Activated B cell treated with CpG ODN at 0.5 μM for 24 hours (primary cell): Measurements from ENCODE around the gene GLB1L. TPM values are rescaled to one million over a fixed set of nuclear protein-coding genes. Genes with fewer than 3 reads are reported as not detected.
A peak's percentile ranks its signal among the peaks of the same experiment; 100 is the strongest.

Experiments used
- ATAC-seq: fragments of 200-7000 bp; cut with Tn5 transposase; one replicate; pipeline ENCODE4 v1.10.0; 2021; ENCODE audit warnings: low read depth, mild to moderate bottlenecking, moderate library complexity
- CTCF ChIA-PET: fragments of 350-600 bp; sonication (Branson Sonifier 250); formaldehyde crosslinking; loops from one replicate; lab custom pipeline; 2021; ENCODE audit warnings: antibody characterized with exemption; lab: Charles Lee
- POLR2A ChIA-PET: fragments of 350-600 bp; sonication (Branson Sonifier 250); formaldehyde crosslinking; loops from one replicate; lab custom pipeline; 2021; ENCODE audit warnings: antibody characterized with exemption; lab: Charles Lee
- DNase-seq: peaks from one replicate; pipeline ENCODE4 v3.0.0; 2022
- H3K27ac Mint-ChIP-seq: one replicate; pipeline ENCODE4 v1.8.0; 2020; ENCODE audit warnings: mixed read lengths
- H3K27me3 Mint-ChIP-seq: one replicate; pipeline ENCODE4 v1.8.0; 2021; ENCODE audit warnings: mixed read lengths
- H3K36me3 Mint-ChIP-seq: one replicate; pipeline ENCODE4 v1.8.0; 2021; ENCODE audit warnings: low read depth, mixed read lengths
- H3K4me1 Mint-ChIP-seq: one replicate; pipeline ENCODE4 v1.8.0; 2021; ENCODE audit warnings: mixed read lengths
- H3K4me3 Mint-ChIP-seq: one replicate; pipeline ENCODE4 v1.8.0; 2020; ENCODE audit warnings: mild to moderate bottlenecking, mixed read lengths
- H3K9me3 Mint-ChIP-seq: one replicate; pipeline ENCODE4 v1.8.0; 2020; ENCODE audit warnings: mixed read lengths
- intact Hi-C: fragments of 100-400 bp; cut with micrococcal nuclease; formaldehyde crosslinking; loops from one replicate; pipeline ENCODE4 v1.15.1; 2024
- total RNA-seq: library from RNA; stranded (reverse); gene quantifications from 2 replicates; pipeline ENCODE4 v1.2.3, GENCODE V29; 2022
- TF ChIP-seq, protein P1 (sequence below): fragments of 200-600 bp; IDR thresholded peaks from one replicate; pipeline ENCODE4 v1.8.0; 2022; ENCODE audit warnings: antibody characterized with exemption, mild to moderate bottlenecking

GLB1L gene
- total RNA-seq, 1 donor from 2014 or later: 4.5 TPM

DNA sequence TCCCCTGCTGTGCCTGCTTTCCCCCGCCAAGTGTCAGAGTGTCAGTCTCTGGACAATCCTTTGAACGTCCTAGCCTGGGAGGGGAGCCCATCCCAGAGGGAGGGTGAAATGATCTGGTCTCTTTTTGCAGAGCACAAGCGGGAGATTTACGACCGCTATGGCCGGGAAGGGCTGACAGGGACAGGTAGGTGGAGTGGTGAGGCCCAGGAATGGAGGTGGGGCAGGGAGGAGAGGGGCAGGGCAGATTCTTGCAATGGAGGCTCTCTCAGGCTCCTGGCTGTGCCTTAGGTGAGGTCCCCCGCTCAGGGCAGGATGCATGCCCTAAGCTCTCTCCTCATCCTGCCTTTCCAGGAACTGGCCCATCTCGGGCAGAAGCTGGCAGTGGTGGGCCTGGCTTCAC, 36.3 kb upstream of the GLB1L start:
- CTCF ChIA-PET: interaction anchor here (1.2 to 11.9 kb wide), 2 partner anchors 12 to 17 kb away, joined by 3 to 155 read pairs; no protein-coding TSS in a partner anchor
- Mint-ChIP-seq H3K4me1 (peaks cover 44% of the 10 kb centered on the region), H3K9me3 (no peaks in the 10 kb centered on the region), H3K27ac (no peak overlapping the region), H3K4me3 (no peak overlapping the region), H3K36me3 (peaks cover 60% of the 10 kb centered on the region), H3K27me3 (no peaks in the 10 kb centered on the region)
- intact Hi-C loops: no loop called here
- POLR2A ChIA-PET: interaction anchor here (1.1 to 8.0 kb wide), 4 partner anchors 14 to 106 kb away, joined by 4 to 260 read pairs (median 114); partner anchors contain the start of genes CNPPD1, GLB1L, RETREG2 and STK16
- TF ChIP-seq, protein P1, sequence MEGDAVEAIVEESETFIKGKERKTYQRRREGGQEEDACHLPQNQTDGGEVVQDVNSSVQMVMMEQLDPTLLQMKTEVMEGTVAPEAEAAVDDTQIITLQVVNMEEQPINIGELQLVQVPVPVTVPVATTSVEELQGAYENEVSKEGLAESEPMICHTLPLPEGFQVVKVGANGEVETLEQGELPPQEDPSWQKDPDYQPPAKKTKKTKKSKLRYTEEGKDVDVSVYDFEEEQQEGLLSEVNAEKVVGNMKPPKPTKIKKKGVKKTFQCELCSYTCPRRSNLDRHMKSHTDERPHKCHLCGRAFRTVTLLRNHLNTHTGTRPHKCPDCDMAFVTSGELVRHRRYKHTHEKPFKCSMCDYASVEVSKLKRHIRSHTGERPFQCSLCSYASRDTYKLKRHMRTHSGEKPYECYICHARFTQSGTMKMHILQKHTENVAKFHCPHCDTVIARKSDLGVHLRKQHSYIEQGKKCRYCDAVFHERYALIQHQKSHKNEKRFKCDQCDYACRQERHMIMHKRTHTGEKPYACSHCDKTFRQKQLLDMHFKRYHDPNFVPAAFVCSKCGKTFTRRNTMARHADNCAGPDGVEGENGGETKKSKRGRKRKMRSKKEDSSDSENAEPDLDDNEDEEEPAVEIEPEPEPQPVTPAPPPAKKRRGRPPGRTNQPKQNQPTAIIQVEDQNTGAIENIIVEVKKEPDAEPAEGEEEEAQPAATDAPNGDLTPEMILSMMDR: no peak
- no peak for DNase-seq
- ATAC-seq: no peak

GRCh38 chr2:219280651-219281050, 35.4 kb upstream of the GLB1L start:
- CTCF ChIA-PET: interaction anchor here (0.6 to 11.9 kb wide), 4 partner anchors 13 to 88 kb away, joined by 3 to 155 read pairs (median 19); no protein-coding TSS in a partner anchor
- H3K4me1 Mint-ChIP-seq: peaks cover 48% of the 10 kb centered on the region
- H3K27ac Mint-ChIP-seq: peak overlapping the region; percentile 95
- H3K36me3 Mint-ChIP-seq: peaks cover 52% of the 10 kb centered on the region
- POLR2A ChIA-PET: interaction anchor here (0.9 to 8.0 kb wide), 6 partner anchors 15 to 105 kb away, joined by 3 to 260 read pairs (median 114); partner anchors contain the start of genes ANKZF1, ATG9A, CNPPD1 and GLB1L
- no peak for DNase-seq
- peak overlapping the region; percentile 89 for H3K4me3 Mint-ChIP-seq
- H3K9me3 Mint-ChIP-seq: no peaks in the 10 kb centered on the region
- H3K27me3 Mint-ChIP-seq: no peaks in the 10 kb centered on the region
- intact Hi-C loops: no loop called here
- TF ChIP-seq, protein P1: no peak
- ATAC-seq: no peak

- DNase-seq (no peak), ATAC-seq (peak; percentile 29)
- H3K36me3 Mint-ChIP-seq: peaks cover 46% of the 10 kb centered on the region
- peak overlapping the region; percentile 95 for H3K27ac Mint-ChIP-seq
- H3K4me3 Mint-ChIP-seq: peak overlapping the region; percentile 89
- POLR2A ChIA-PET: interaction anchor here (0.9 to 8.0 kb wide), 11 partner anchors 16 to 108 kb away, joined by 3 to 260 read pairs (median 30); partner anchors contain the start of genes ABCB6, ANKZF1, ATG9A and CNPPD1
- TF ChIP-seq, protein P1: no peak
- H3K27me3 Mint-ChIP-seq: no peaks in the 10 kb centered on the region
- CTCF ChIA-PET: interaction anchor here (0.6 to 11.9 kb wide), 6 partner anchors 14 to 108 kb away, joined by 3 to 155 read pairs (median 21); partner anchors contain the start of genes ANKZF1, ATG9A, DNPEP and TUBA4A
- intact Hi-C loops: loop anchor here (1.0 to 5.0 kb wide), 16 partner anchors 14 to 884 kb away; partner anchors contain the start of genes ANKZF1, ATG9A, CHPF and GLB1L
- peaks cover 48% of the 10 kb centered on the region for H3K4me1 Mint-ChIP-seq
- no peaks in the 10 kb centered on the region for H3K9me3 Mint-ChIP-seq
Measured at GRCh38 chr2:219279916-219280516, 34.8 kb upstream of the GLB1L start.

GRCh38 chr2:219279151-219279915, 34.1 kb upstream of the GLB1L start, which contains the start of gene DNAJB2:
Gene DNAJB2, plus strand, starts transcription at chr2:219279366. Its CDS starts 468 bp downstream, at chr2:219279834.
- peak within 1 kb of the TSS; percentile 89 for H3K4me3 Mint-ChIP-seq
- ATAC-seq: peak; percentile 78
- H3K4me1 Mint-ChIP-seq: peaks cover 48% of the 10 kb centered on the region
- H3K27me3 Mint-ChIP-seq: no peaks in the 10 kb centered on the region
- peaks cover 43% of the 10 kb centered on the region for H3K36me3 Mint-ChIP-seq
- TF ChIP-seq, protein P1: no peak
- H3K27ac Mint-ChIP-seq: peak within 1 kb of the TSS; percentile 97
- ChIA-PET POLR2A (interaction anchor here (0.6 to 8.0 kb wide), 20 partner anchors 17 to 1921 kb away, joined by 3 to 260 read pairs (median 8); partner anchors contain the start of genes ABCB6, ANKZF1, ATG9A and CNPPD1), CTCF (interaction anchor here (0.6 to 11.9 kb wide), 12 partner anchors 14 to 109 kb away, joined by 3 to 155 read pairs (median 5); partner anchors contain the start of genes ANKZF1, ATG9A, CNPPD1 and DNPEP)
- no peaks in the 10 kb centered on the region for H3K9me3 Mint-ChIP-seq
- intact Hi-C loops: loop anchor here (1.0 to 5.0 kb wide), 16 partner anchors 15 to 883 kb away; partner anchors contain the start of genes ANKZF1, ATG9A, CHPF and GLB1L
- DNase-seq: peak; percentile 99
